ENCODE results near the gene PFN1. TPM values are rescaled to one million over a fixed set of nuclear protein-coding genes. Genes with fewer than 3 reads are reported as not detected.

PFN1 gene
- total RNA-seq: 1,000 to 10,000 TPM; 1,278 to 1,379 (median 1,308) TPM
- 747 TPM for total RNA-seq (2013)

- no peak for TF ChIP-seq CTCF (IDR thresholded peaks at IDR 0.05)
- H3K27me3 Mint-ChIP-seq (ENCODE audit: low read depth in 2 of 2): peaks cover 0 to 2% of the 10 kb centered on the region in 2 donors
- H3K4me3 Mint-ChIP-seq: peak within 1 kb of the TSS; percentile 91
- H3K9me3 Mint-ChIP-seq: no peaks in the 10 kb centered on the region
- H3K9me3 ChIP-seq (ENCODE audit: control insufficient read depth, insufficient read depth, low read length): no peaks in the 10 kb centered on the region
- peaks cover 14% of the 10 kb centered on the region for H3K36me3 Mint-ChIP-seq
- peaks cover 50 to 57% of the 10 kb centered on the region in 2 donors for H3K4me1 Mint-ChIP-seq
- peaks cover 38% of the 10 kb centered on the region for H3K36me3 ChIP-seq (ENCODE audit: control insufficient read depth, insufficient read depth, low read length)
- ATAC-seq: peak; percentile 49 to 76 (median 61)
- peak within 1 kb of the TSS; percentile 87 to 93 for H3K27ac Mint-ChIP-seq
- peak within 1 kb of the TSS; percentile 99 for H3K4me3 ChIP-seq (ENCODE audit: low read length)
- DNase-seq: peak; percentile 80 to 96
- under 1% methylated on average over 53 of the region's 59 CpGs for WGBS (ENCODE audit: insufficient coverage)
- peaks cover 50% of the 10 kb centered on the region for H3K4me1 ChIP-seq (ENCODE audit: control insufficient read depth, insufficient read depth, low read length)
- H3K27ac ChIP-seq (ENCODE audit: low read length): peak within 1 kb of the TSS; percentile 97
- intact Hi-C loops (cut with micrococcal nuclease): loop anchor here (1.0 to 5.0 kb wide), 3 partner anchors 8 to 469 kb away; partner anchors contain the start of genes NUP88, RNF167, SLC25A11 and SPAG7
- H3K27me3 ChIP-seq (ENCODE audit: control insufficient read depth, insufficient read depth, low read length): no peaks in the 10 kb centered on the region
These were observed at the start of gene PFN1 for GRCh38 chr17:4948166-4948930. TSS of gene PFN1 (minus strand) at chr17:4948530. CDS start at chr17:4948394, 136 bp downstream.

- intact Hi-C loops (cut with micrococcal nuclease): no loop called here
- Mint-ChIP-seq H3K4me1 (peaks cover 18 to 38% of the 10 kb centered on the region in 2 donors), H3K9me3 (no peaks in the 10 kb centered on the region), H3K36me3 (no peaks in the 10 kb centered on the region), H3K4me3 (peak within 1 kb of the TSS; percentile 89), H3K27ac (peak within 1 kb of the TSS; percentile 56 to 86), H3K27me3 (ENCODE audit: low read depth in 2 of 2) (peaks cover 0 to 4% of the 10 kb centered on the region in 2 donors)
- Histone ChIP-seq H3K4me3 (ENCODE audit: low read length) (peak within 1 kb of the TSS; percentile 67), H3K36me3 (ENCODE audit: control insufficient read depth, insufficient read depth, low read length) (peaks cover 2% of the 10 kb centered on the region), H3K4me1 (ENCODE audit: control insufficient read depth, insufficient read depth, low read length) (peaks cover 21% of the 10 kb centered on the region), H3K9me3 (ENCODE audit: control insufficient read depth, insufficient read depth, low read length) (no peaks in the 10 kb centered on the region), H3K27me3 (ENCODE audit: control insufficient read depth, insufficient read depth, low read length) (no peaks in the 10 kb centered on the region), H3K27ac (ENCODE audit: low read length) (peak within 1 kb of the TSS; percentile 77)
- ATAC-seq (peak; percentile 96 to 98 (median 97)), DNase-seq (peak; percentile 90 to 96)
- under 1% methylated on average over 93 of the region's 93 CpGs for WGBS (ENCODE audit: insufficient coverage)
- no peak for TF ChIP-seq CTCF (IDR thresholded peaks at IDR 0.05)
These were observed 49.1 kb upstream of the PFN1 start, which contains the start of the genes INCA1 and KIF1C for GRCh38 chr17:4997302-4998026. TSS of gene INCA1 (minus strand) at chr17:4997522. CDS start at chr17:4994437, 3,085 bp downstream. TSS of gene KIF1C (plus strand) at chr17:4997950. CDS start at chr17:5000247, 2,297 bp downstream.

- no peak for TF ChIP-seq CTCF (IDR thresholded peaks at IDR 0.05)
- H3K36me3 Mint-ChIP-seq: no peaks in the 10 kb centered on the region
- H3K4me3 Mint-ChIP-seq: peak overlapping the region; percentile 65
- Histone ChIP-seq H3K4me3 (ENCODE audit: low read length) (no peak overlapping the region), H3K27ac (ENCODE audit: low read length) (no peak overlapping the region), H3K36me3 (ENCODE audit: control insufficient read depth, insufficient read depth, low read length) (no peaks in the 10 kb centered on the region), H3K9me3 (ENCODE audit: control insufficient read depth, insufficient read depth, low read length) (no peaks in the 10 kb centered on the region), H3K4me1 (ENCODE audit: control insufficient read depth, insufficient read depth, low read length) (peaks cover 18% of the 10 kb centered on the region), H3K27me3 (ENCODE audit: control insufficient read depth, insufficient read depth, low read length) (no peaks in the 10 kb centered on the region)
- WGBS (ENCODE audit: insufficient coverage): 89% methylated on average over 6 of the region's 6 CpGs
- H3K27ac Mint-ChIP-seq: no peak overlapping the region
- intact Hi-C loops (cut with micrococcal nuclease): no loop called here
- H3K4me1 Mint-ChIP-seq: peaks cover 17 to 22% of the 10 kb centered on the region in 2 donors
- no peaks in the 10 kb centered on the region for H3K9me3 Mint-ChIP-seq
- no peak for DNase-seq
- peaks cover 0 to 4% of the 10 kb centered on the region in 2 donors for H3K27me3 Mint-ChIP-seq (ENCODE audit: low read depth in 2 of 2)
- no peak for ATAC-seq
These were observed 45.8 kb upstream of the PFN1 start for GRCh38 chr17:4994081-4994595.
